ENCODE measurements around the gene EIF4B.

DNA sequence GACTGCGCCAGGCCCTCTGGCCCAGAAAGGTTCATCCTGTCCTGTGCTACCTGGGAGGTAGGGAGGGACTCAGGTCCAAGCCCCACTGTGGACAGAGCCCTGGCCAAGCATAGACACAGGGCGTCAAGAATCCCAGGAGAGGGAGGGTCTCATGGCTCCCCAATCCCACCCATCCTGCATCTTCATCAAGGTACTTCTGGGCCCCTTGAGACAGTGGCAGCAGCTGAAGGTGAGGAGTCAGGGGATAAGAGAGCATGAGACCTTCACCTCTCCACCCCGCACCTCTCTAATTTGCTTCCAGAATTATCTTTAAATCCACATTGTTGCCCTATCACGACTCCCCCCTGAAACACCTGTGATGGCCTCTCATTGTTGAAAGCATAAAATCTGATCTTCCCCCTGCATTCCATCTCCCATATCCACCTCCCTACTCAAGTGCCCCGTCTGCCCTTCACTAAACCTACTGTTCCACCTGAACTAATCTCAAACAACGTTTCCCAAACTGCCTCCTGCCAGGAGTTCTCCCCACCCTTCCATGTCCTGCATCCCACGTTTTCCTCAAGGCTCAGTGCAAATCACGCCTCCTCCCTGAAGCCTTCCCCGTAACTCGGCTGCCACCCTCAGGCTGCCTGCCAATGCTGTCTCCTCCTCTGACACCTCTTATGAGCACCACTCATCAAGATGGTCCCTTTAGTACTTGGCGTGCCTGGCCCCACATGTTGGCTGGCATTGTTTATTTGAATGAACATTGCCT, 30.3 kb upstream of the EIF4B start:
- TF ChIP-seq ZNF274 (IDR thresholded peaks at IDR 0.05; ENCODE audit: low read depth, low read length) (no peak), SUZ12 (IDR thresholded peaks at IDR 0.05; ENCODE audit: extremely low read depth, insufficient read depth, insufficient read length) (no peak)

Data from NT2/D1 (cell line).